Measurements from ENCODE around the gene TSPAN18. TPM values are rescaled to one million over a fixed set of nuclear protein-coding genes. Genes with fewer than 3 reads are reported as not detected.

The TSPAN18 gene
- total RNA-seq, 1 donor from 2014 or later: 38.4 TPM

- intact Hi-C loops (cut with DNase I): no loop called here
- H3K4me1 ChIP-seq: no peaks in the 10 kb centered on the region
- TF ChIP-seq, protein P1, sequence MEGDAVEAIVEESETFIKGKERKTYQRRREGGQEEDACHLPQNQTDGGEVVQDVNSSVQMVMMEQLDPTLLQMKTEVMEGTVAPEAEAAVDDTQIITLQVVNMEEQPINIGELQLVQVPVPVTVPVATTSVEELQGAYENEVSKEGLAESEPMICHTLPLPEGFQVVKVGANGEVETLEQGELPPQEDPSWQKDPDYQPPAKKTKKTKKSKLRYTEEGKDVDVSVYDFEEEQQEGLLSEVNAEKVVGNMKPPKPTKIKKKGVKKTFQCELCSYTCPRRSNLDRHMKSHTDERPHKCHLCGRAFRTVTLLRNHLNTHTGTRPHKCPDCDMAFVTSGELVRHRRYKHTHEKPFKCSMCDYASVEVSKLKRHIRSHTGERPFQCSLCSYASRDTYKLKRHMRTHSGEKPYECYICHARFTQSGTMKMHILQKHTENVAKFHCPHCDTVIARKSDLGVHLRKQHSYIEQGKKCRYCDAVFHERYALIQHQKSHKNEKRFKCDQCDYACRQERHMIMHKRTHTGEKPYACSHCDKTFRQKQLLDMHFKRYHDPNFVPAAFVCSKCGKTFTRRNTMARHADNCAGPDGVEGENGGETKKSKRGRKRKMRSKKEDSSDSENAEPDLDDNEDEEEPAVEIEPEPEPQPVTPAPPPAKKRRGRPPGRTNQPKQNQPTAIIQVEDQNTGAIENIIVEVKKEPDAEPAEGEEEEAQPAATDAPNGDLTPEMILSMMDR (IDR thresholded peaks at IDR 0.05): no peak
- no peak for DNase-seq
- no peak overlapping the region for H3K27ac ChIP-seq
- no peak overlapping the region for H3K4me3 ChIP-seq
- H3K27me3 ChIP-seq (ENCODE audit: low read depth): no peaks in the 10 kb centered on the region
- no peak for ATAC-seq
- H3K36me3 ChIP-seq: no peaks in the 10 kb centered on the region
- no peaks in the 10 kb centered on the region for H3K9me3 ChIP-seq
Observed at GRCh38 chr11:44926036-44926435, 199.3 kb downstream of the TSPAN18 start.

DNA sequence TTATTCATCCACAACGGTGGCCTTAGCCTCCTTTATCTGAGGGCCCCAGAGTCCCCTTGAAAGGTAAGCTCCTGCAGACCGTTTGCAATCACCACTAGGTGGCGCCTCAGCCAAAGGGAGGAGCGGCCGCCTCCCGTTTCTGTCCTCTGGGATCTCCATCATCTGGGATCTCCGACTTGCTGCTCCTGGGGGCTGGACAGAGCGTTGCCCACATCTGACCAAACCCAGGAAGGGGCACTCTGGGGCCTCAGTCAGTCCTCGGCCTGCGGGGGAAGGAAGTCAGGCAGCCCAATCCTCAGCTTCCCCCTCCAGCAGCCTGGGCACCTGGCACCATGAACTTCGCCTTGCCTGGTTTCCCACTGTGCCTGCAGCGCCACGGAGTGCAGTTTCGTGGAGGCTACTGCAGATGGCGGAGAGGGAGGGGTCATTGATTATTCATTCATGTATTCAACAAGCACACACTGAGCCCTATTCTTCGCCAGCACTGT lies 200.5 kb downstream of the TSPAN18 start:
- intact Hi-C loops (cut with DNase I): no loop called here
- Histone ChIP-seq H3K4me3 (no peak overlapping the region), H3K9me3 (no peaks in the 10 kb centered on the region), H3K4me1 (no peaks in the 10 kb centered on the region), H3K27me3 (ENCODE audit: low read depth) (no peaks in the 10 kb centered on the region), H3K36me3 (no peaks in the 10 kb centered on the region), H3K27ac (no peak overlapping the region)
- DNase-seq (peak; percentile 75), ATAC-seq (peak; percentile 64 to 70)
- TF ChIP-seq, protein P1 (IDR thresholded peaks at IDR 0.05): peak; percentile 86

- intact Hi-C loops (cut with DNase I): no loop called here
- Histone ChIP-seq H3K4me1 (no peaks in the 10 kb centered on the region), H3K9me3 (no peaks in the 10 kb centered on the region), H3K36me3 (no peaks in the 10 kb centered on the region), H3K4me3 (no peak overlapping the region), H3K27me3 (ENCODE audit: low read depth) (no peaks in the 10 kb centered on the region), H3K27ac (no peak overlapping the region)
- no peak for ATAC-seq
- no peak for DNase-seq
- TF ChIP-seq, protein P1 (IDR thresholded peaks at IDR 0.05): no peak
Observed at GRCh38 chr11:44928144-44928543, 201.4 kb downstream of the TSPAN18 start.

DNA sequence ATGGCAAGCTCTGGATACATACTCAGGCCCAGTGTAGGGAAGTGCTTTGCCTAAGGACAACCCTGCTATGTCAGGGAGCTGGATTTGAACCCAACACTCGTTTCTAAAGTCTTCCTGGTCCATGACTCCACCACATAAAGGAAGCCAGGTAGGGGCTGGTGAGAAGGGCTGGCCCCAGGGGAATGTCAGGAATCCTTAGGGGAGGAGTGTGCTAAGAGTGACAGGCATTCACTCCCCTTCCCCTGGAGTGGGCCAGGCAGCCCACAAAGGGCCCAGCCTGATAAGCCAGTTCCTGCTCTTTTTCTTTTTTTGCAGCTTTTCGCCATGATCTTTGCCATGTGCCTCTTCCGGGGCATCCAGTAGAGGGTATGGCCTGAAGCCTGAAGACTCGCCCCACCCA lies 202.1 kb downstream of the TSPAN18 start:
- Histone ChIP-seq H3K36me3 (no peaks in the 10 kb centered on the region), H3K9me3 (no peaks in the 10 kb centered on the region), H3K27me3 (ENCODE audit: low read depth) (no peaks in the 10 kb centered on the region), H3K27ac (no peak overlapping the region), H3K4me3 (no peak overlapping the region), H3K4me1 (no peaks in the 10 kb centered on the region)
- TF ChIP-seq, protein P1 (IDR thresholded peaks at IDR 0.05): no peak
- intact Hi-C loops (cut with DNase I): no loop called here
- peak in 1 of 2 donors; percentile 7 for ATAC-seq
- no peak for DNase-seq

- TF ChIP-seq, protein P1 (IDR thresholded peaks at IDR 0.05): no peak
- DNase-seq (no peak), ATAC-seq (no peak)
- Histone ChIP-seq H3K9me3 (no peaks in the 10 kb centered on the region), H3K4me1 (no peaks in the 10 kb centered on the region), H3K4me3 (no peak overlapping the region), H3K27ac (no peak overlapping the region), H3K36me3 (peaks cover 17% of the 10 kb centered on the region), H3K27me3 (ENCODE audit: low read depth) (no peaks in the 10 kb centered on the region)
- intact Hi-C loops (cut with DNase I): no loop called here
Observed at GRCh38 chr11:44930588-44931302, 204.0 kb downstream of the TSPAN18 start.

Data from lower lobe of right lung (tissue), 2 donors.